Thoracic aorta (tissue), 2 donors: ENCODE data around the gene FAM170B. TPM values are rescaled to one million over a fixed set of nuclear protein-coding genes. Genes with fewer than 3 reads are reported as not detected.

Source experiments
- ATAC-seq: fragments of 150-250 bp; one replicate; pipeline ENCODE4 v1.8.0; 2017; ENCODE audit warnings: low read depth; ENCODE audit not compliant: insufficient number of reproducible peaks, low FRiP score
- DNase-seq: peaks from one replicate; pipeline ENCODE4 v3.0.0-alpha.2; 2020; ENCODE audit warnings: low spot score
- H3K27ac ChIP-seq, 2 donors: fragments of 200-600 bp; sonication (generic); 1 replicate in 1 of 2; 2 replicates in 1 of 2; pipeline ENCODE4 v1.5.1; 2016; ENCODE audit warnings: mild to moderate bottlenecking in 2 of 2, moderate library complexity in 2 of 2
- H3K27me3 ChIP-seq: fragments of 200-600 bp; sonication (generic); replicated peaks from 2 replicates; pipeline ENCODE4 v1.6.0; 2016; ENCODE audit warnings: mild to moderate bottlenecking; ENCODE audit not compliant: insufficient read depth
- H3K36me3 ChIP-seq: fragments of 200-600 bp; sonication (generic); one replicate; pipeline ENCODE4 v1.5.1; 2016
- H3K4me1 ChIP-seq, 2 donors: fragments of 200-600 bp; sonication (generic); 1 replicate in 1 of 2; 2 replicates in 1 of 2; pipeline versions ENCODE4 v1.5.1 to v1.6.0; 2016; ENCODE audit warnings: low read depth in 2 of 2, mild to moderate bottlenecking in 1 of 2; ENCODE audit not compliant: control insufficient read depth in 1 of 2
- H3K4me3 ChIP-seq: fragments of 200-600 bp; sonication (generic); 2 replicates; pipeline ENCODE4 v1.5.1; 2016; ENCODE audit warnings: mild to moderate bottlenecking
- H3K9me3 ChIP-seq: fragments of 200-600 bp; sonication (generic); 2 replicates; pipeline ENCODE4 v1.5.1; 2016
- CTCF ChIP-seq: fragments of 200-600 bp; sonication (generic); IDR thresholded peaks from one replicate; pipeline ENCODE4 v1.5.1; 2019; ENCODE audit warnings: antibody characterized with exemption
- total RNA-seq, 2 donors: library from RNA; depleted of rRNA; stranded (reverse); fragments of >200 nt; gene quantifications; one replicate each; pipeline versions ENCODE4 v1.1.0 to v1.2.3, GENCODE V29; 2016

FAM170B gene
- total RNA-seq, 2 donors from 2014 or later: not detected

DNA sequence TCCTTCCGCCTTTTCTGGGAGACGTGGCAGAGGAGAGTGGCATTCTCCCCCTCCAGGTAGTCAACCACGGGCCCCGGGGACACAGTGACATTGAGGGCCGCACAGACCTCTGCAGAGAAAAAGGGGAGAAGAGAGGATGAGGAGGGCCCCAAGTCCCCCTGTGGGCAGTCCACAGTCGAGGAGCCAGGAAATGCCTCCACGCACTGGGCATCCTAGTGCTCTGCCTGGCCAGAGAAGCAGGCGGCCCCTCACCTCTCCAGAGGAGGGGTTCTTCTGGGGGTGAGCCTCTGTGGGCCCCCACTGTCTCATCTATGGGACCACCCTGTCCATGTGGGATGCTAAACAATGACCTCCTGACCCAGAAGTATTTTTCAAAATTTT is 25.9 kb downstream of the FAM170B start:
- no peak for TF ChIP-seq CTCF
- Histone ChIP-seq H3K36me3 (no peaks in the 10 kb centered on the region), H3K27ac (peak overlapping the region; percentile 46 to 69), H3K27me3 (no peaks in the 10 kb centered on the region), H3K4me3 (no peak overlapping the region), H3K4me1 (peaks cover 52 to 92% of the 10 kb centered on the region in 2 donors), H3K9me3 (no peaks in the 10 kb centered on the region)
- ATAC-seq: no peak
- no peak for DNase-seq

DNA sequence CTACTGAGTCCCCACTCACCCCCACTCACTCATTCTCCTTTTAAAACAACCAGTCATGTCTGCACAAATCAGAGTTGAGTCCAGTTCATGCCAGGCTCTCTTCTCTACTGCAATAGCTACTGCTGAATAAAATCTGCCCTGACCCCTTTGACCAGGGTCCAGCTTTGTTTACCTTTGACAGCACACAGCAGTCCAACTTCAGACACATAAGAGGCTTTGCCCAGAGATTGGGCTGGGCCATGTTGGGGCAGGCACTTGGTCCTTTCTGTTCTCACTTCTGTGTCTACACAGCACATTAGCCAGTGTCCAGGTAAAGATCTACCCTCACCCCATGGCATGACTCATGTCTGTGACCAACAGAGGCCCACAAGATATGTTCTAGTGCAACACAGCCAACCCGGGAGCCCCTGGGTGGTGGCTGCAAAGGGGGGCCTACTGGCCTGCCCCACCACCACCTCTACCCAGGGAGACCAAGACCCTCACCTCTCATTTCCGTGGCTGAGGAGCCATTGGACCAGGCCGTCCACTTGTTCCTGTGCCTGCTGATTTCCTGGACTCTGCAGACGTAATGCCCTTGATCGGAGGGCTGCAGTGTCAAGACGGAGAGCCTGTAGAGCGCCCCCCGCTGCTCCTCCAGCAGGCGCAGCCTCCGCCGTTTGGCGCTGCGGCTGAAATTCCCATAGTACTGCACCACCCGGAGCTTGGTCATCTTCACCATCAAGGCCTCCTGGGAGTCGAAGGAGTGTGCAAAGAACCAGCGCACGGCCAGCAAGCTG is 26.5 kb downstream of the FAM170B start:
- DNase-seq (no peak), ATAC-seq (no peak)
- Histone ChIP-seq H3K4me1 (peaks cover 49 to 87% of the 10 kb centered on the region in 2 donors), H3K9me3 (no peaks in the 10 kb centered on the region), H3K36me3 (no peaks in the 10 kb centered on the region), H3K27ac (peak overlapping the region; percentile 46 to 69), H3K4me3 (no peak overlapping the region), H3K27me3 (no peaks in the 10 kb centered on the region)
- TF ChIP-seq CTCF: no peak

DNA sequence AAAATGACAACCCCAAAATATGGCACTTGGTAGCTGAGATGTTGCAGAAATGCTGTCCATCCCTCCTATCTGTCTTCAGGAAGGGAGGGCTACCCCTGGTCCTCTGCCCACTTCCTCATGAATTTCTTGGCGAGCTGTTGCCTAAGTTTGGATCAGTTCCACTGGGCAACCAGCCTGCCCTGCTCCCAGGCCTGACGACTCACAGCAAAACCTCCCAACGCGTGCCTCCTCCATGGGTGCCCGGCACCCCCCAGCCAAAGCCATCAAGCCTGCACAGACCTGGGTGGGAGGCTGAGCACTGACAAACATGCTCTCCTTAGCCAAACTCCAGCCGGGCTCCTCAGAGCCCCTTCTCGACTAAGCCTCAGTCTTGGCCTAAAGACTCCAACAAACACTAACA is 27.4 kb downstream of the FAM170B start:
- peaks cover 41 to 78% of the 10 kb centered on the region in 2 donors for H3K4me1 ChIP-seq
- DNase-seq (no peak), ATAC-seq (no peak)
- no peaks in the 10 kb centered on the region for H3K9me3 ChIP-seq
- H3K27me3 ChIP-seq: no peaks in the 10 kb centered on the region
- no peak overlapping the region for H3K4me3 ChIP-seq
- TF ChIP-seq CTCF: no peak
- H3K27ac ChIP-seq: peak overlapping the region; percentile 69 to 83
- H3K36me3 ChIP-seq: no peaks in the 10 kb centered on the region

GRCh38 chr10:49105076-49105475 is 28.7 kb downstream of the FAM170B start:
- Histone ChIP-seq H3K4me3 (no peak overlapping the region), H3K27me3 (no peaks in the 10 kb centered on the region), H3K36me3 (no peaks in the 10 kb centered on the region), H3K4me1 (peaks cover 29 to 65% of the 10 kb centered on the region in 2 donors), H3K27ac (peak overlapping the region; percentile 69 to 83), H3K9me3 (no peaks in the 10 kb centered on the region)
- no peak for TF ChIP-seq CTCF
- DNase-seq: no peak
- ATAC-seq: no peak

DNA sequence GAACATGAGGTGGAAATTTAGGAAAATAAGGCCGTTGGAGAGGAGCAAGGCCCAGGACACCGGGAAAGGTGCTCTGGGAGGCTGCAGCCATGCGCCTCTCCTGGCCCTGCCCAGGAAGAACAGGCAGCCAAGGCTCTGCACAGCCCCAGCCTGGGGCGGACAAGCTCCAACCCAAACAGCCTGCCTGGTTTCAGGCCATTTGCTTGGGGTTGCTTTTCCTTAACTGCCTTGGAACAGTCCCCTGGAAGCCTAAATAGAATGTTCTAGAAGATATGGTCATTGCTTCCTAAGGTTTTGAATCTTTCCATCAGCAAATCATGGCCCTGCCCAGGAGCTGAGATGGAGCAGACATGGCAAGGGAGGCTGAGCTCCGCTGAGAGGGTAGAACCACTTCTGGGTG is 29.5 kb downstream of the FAM170B start:
- Histone ChIP-seq H3K4me1 (peaks cover 24 to 65% of the 10 kb centered on the region in 2 donors), H3K4me3 (no peak overlapping the region), H3K36me3 (no peaks in the 10 kb centered on the region), H3K27ac (peak overlapping the region; percentile 69 to 83), H3K9me3 (no peaks in the 10 kb centered on the region), H3K27me3 (no peaks in the 10 kb centered on the region)
- no peak for DNase-seq
- TF ChIP-seq CTCF: peak; percentile 37
- ATAC-seq: peak; percentile 41
